Endometrial microvascular endothelial cells (primary cell): Measurements from ENCODE around the gene DVL2. TPM values are rescaled to one million over a fixed set of nuclear protein-coding genes. Genes with fewer than 3 reads are reported as not detected.

Source experiments
- in situ Hi-C: cut with HindIII; loops from 2 replicates; pipeline ENCODE4 v1.10.0; 2017; ENCODE audit warnings: low sequenced_read_pairs, low pct_unique_long_range_greater_than_20kb; ENCODE audit errors: inconsistent ontology term
- total RNA-seq: library from RNA; depleted of rRNA; stranded (reverse); fragments of >200 nt; gene quantifications from one replicate; pipeline ENCODE4 v1.2.3, GENCODE V29; 2015; ENCODE audit errors: inconsistent ontology term

The DVL2 gene
- total RNA-seq, 1 donor from 2014 or later = 31.8 TPM

GRCh38 chr17:7208754-7209460 is 25.4 kb downstream of the DVL2 start:
- in situ Hi-C loops = no loop called here

- in situ Hi-C loops = no loop called here
Observed at GRCh38 chr17:7208027-7208571, 26.2 kb downstream of the DVL2 start.

GRCh38 chr17:7207120-7208001 is 27.0 kb downstream of the DVL2 start:
- in situ Hi-C loops = no loop called here

GRCh38 chr17:7205561-7205960 is 28.8 kb downstream of the DVL2 start:
- in situ Hi-C loops = no loop called here

GRCh38 chr17:7204828-7205461 is 29.4 kb downstream of the DVL2 start:
- in situ Hi-C loops = no loop called here

GRCh38 chr17:7204336-7204735 is 30.0 kb downstream of the DVL2 start:
- in situ Hi-C loops = no loop called here

- in situ Hi-C loops = no loop called here
Observed at GRCh38 chr17:7203391-7203790, 30.9 kb downstream of the DVL2 start.

GRCh38 chr17:7196651-7197401 is 37.5 kb downstream of the DVL2 start:
- in situ Hi-C loops = no loop called here

- in situ Hi-C loops = no loop called here
Observed at GRCh38 chr17:7195971-7196370, 38.3 kb downstream of the DVL2 start.

- in situ Hi-C loops = no loop called here
Observed at GRCh38 chr17:7192271-7192937, 41.9 kb downstream of the DVL2 start.

- in situ Hi-C loops = no loop called here
Observed at GRCh38 chr17:7191571-7192270, 42.6 kb downstream of the DVL2 start.

GRCh38 chr17:7191069-7191468 is 43.2 kb downstream of the DVL2 start:
- in situ Hi-C loops = no loop called here

GRCh38 chr17:7190276-7190917 is 43.9 kb downstream of the DVL2 start:
- in situ Hi-C loops = no loop called here

GRCh38 chr17:7186241-7186640 is 48.1 kb downstream of the DVL2 start:
- in situ Hi-C loops = no loop called here

GRCh38 chr17:7184647-7185046 is 49.7 kb downstream of the DVL2 start:
- in situ Hi-C loops = no loop called here

- in situ Hi-C loops = no loop called here
Observed at GRCh38 chr17:7184091-7184488, 50.2 kb downstream of the DVL2 start.

- in situ Hi-C loops = no loop called here
Observed at GRCh38 chr17:7183433-7184090, 50.8 kb downstream of the DVL2 start.
